SK-N-SH treated with all-trans-retinoic acid at 6 μM for 48 hours (cell line): ENCODE data around the gene NRXN3.

ENCODE experiments used
- CREB5 ChIP-seq: fragments of 250-450 bp; sonication (Bioruptor Pico); IDR thresholded peaks from 2 replicates; pipeline ENCODE4 v1.5.1; 2020; ENCODE audit warnings: low read depth, mild to moderate bottlenecking, moderate library complexity
- CSDC2 ChIP-seq: fragments of 250-450 bp; sonication (Bioruptor Pico); IDR thresholded peaks from 2 replicates; pipeline ENCODE4 v1.5.0; 2020; ENCODE audit warnings: mild to moderate bottlenecking, moderate library complexity
- CSRNP3 ChIP-seq: fragments of 250-450 bp; sonication (Bioruptor Pico); IDR thresholded peaks from 2 replicates; pipeline ENCODE4 v1.5.1; 2021; ENCODE audit warnings: mild to moderate bottlenecking, moderate library complexity
- ESRRG ChIP-seq: fragments of 250-450 bp; sonication (Bioruptor Pico); IDR thresholded peaks from 2 replicates; pipeline ENCODE4 v1.6.1; 2021; ENCODE audit warnings: mild to moderate bottlenecking
- GLIS3 ChIP-seq: fragments of 250-450 bp; sonication (Bioruptor Pico); IDR thresholded peaks from 2 replicates; pipeline ENCODE4 v1.5.0; 2020; ENCODE audit warnings: mild to moderate bottlenecking, moderate library complexity
- ISL1 ChIP-seq: fragments of 250-450 bp; sonication (Bioruptor Pico); IDR thresholded peaks from 2 replicates; pipeline ENCODE4 v2.1.2; 2022; ENCODE audit warnings: mild to moderate bottlenecking, moderate library complexity
- PATZ1 ChIP-seq: fragments of 250-450 bp; sonication (Bioruptor Pico); IDR thresholded peaks from 2 replicates; pipeline ENCODE4 v1.8.0; 2020; ENCODE audit warnings: mild to moderate bottlenecking, moderate library complexity, borderline replicate concordance
- POU6F1 ChIP-seq: fragments of 250-450 bp; sonication (Bioruptor Pico); IDR thresholded peaks from 2 replicates; pipeline ENCODE4 v1.8.0; 2021; ENCODE audit warnings: low read depth, mild to moderate bottlenecking, moderate library complexity, borderline replicate concordance
- RARB ChIP-seq: fragments of 250-450 bp; sonication (Bioruptor Pico); IDR thresholded peaks from 2 replicates; pipeline ENCODE4 v1.8.0; 2021; ENCODE audit warnings: mild to moderate bottlenecking, moderate library complexity
- SNAI2 ChIP-seq: fragments of 250-450 bp; sonication (Bioruptor Pico); IDR thresholded peaks from 2 replicates; pipeline ENCODE4 v1.5.0; 2020; ENCODE audit warnings: mild to moderate bottlenecking, moderate library complexity
- TOX ChIP-seq: fragments of 250-450 bp; sonication (Bioruptor Pico); IDR thresholded peaks from 2 replicates; pipeline ENCODE4 v1.8.0; 2021; ENCODE audit warnings: mild to moderate bottlenecking, moderate library complexity, borderline replicate concordance
- TSHZ2 ChIP-seq: fragments of 250-450 bp; sonication (Bioruptor Pico); IDR thresholded peaks from 2 replicates; pipeline ENCODE4 v1.5.0; 2020; ENCODE audit warnings: mild to moderate bottlenecking, moderate library complexity
- ZFP30 ChIP-seq: fragments of 450-650 bp; formaldehyde crosslinking; IDR thresholded peaks from 2 replicates; pipeline ENCODE4 v1.5.0; 2022; ENCODE audit warnings: mild to moderate bottlenecking, moderate library complexity
- ZNF70 ChIP-seq: fragments of 450-650 bp; formaldehyde crosslinking; IDR thresholded peaks from 2 replicates; pipeline ENCODE4 v1.5.0; 2020; ENCODE audit warnings: mild to moderate bottlenecking, moderate library complexity

DNA sequence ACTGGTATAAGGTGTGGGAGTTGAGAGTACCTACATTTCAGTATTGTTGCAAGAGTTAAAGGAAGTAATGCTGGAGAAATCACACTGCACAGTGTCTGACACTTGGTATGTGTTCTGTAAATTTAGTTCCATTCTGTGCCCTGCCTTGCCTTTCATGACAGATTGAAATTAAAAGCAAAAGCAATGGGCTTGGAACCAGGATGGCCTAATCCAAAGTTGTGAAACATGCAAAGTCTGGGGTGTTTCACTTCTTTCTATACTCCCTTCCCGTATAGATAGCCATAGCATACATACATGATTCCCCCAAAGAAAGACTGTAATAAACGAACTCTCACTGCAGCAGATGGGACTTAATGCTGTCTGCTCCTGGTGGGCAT lies 281.1 kb downstream of the NRXN3 start:
- no peak for TF ChIP-seq CSRNP3 (CRISPR knock-in tag)
- no peak for TF ChIP-seq ZFP30
- no peak for TF ChIP-seq TOX (CRISPR knock-in tag)
- no peak for TF ChIP-seq PATZ1
- no peak for TF ChIP-seq CSDC2 (CRISPR knock-in tag)
- TF ChIP-seq RARB, result no peak
- TF ChIP-seq POU6F1 (CRISPR knock-in tag), result no peak
- no peak for TF ChIP-seq CREB5
- TF ChIP-seq ZNF70 (CRISPR knock-in tag), result no peak
- no peak for TF ChIP-seq ISL1 (CRISPR knock-in tag)
- TF ChIP-seq SNAI2, result no peak
- TF ChIP-seq GLIS3 (CRISPR knock-in tag), result no peak
- no peak for TF ChIP-seq TSHZ2 (CRISPR knock-in tag)
- no peak for TF ChIP-seq ESRRG (CRISPR knock-in tag)
